Body of pancreas (tissue), 4 donors: ENCODE data around the gene CPLX3.

Source experiments
- POLR2A ChIP-seq, 3 donors: fragments of 450-650 bp; IDR thresholded peaks; one replicate each; pipeline ENCODE4 v1.6.1; 2016; ENCODE audit warnings: antibody characterized with exemption in 3 of 3, mild to moderate bottlenecking in 2 of 3
- TF ChIP-seq, protein P1 (sequence below), 7 experiments: fragments of 450-650 bp in 4 of 7; fragments of 200-600 bp in 3 of 7; sonication (generic) in 3 of 7; IDR thresholded peaks; one replicate each; pipeline ENCODE4 v1.5.1; 2016 to 2019; ENCODE audit warnings: antibody characterized with exemption in 7 of 7

DNA sequence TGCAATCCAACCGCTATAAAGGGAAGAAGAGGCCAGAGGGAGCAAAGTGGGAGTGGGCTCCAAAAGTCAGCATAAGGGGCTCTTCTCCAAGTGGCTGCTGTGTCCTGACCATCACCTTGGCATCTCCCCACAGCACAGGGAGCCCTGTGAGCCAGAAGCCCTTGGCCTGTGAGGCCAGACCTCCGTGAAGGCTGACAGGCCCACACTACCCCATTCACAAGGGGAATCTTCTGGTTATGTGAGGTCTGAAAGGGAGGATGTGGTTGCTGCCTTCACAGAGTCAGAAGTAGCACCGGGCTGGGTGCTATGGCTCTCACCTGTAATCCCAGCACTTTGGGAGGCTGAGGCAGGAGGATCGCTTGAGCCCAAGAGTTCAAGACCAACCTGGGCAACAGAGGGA, 19.2 kb downstream of the CPLX3 start:
- TF ChIP-seq, protein P1, sequence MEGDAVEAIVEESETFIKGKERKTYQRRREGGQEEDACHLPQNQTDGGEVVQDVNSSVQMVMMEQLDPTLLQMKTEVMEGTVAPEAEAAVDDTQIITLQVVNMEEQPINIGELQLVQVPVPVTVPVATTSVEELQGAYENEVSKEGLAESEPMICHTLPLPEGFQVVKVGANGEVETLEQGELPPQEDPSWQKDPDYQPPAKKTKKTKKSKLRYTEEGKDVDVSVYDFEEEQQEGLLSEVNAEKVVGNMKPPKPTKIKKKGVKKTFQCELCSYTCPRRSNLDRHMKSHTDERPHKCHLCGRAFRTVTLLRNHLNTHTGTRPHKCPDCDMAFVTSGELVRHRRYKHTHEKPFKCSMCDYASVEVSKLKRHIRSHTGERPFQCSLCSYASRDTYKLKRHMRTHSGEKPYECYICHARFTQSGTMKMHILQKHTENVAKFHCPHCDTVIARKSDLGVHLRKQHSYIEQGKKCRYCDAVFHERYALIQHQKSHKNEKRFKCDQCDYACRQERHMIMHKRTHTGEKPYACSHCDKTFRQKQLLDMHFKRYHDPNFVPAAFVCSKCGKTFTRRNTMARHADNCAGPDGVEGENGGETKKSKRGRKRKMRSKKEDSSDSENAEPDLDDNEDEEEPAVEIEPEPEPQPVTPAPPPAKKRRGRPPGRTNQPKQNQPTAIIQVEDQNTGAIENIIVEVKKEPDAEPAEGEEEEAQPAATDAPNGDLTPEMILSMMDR (IDR thresholded peaks at IDR 0.05) = no peak
- no peak for TF ChIP-seq POLR2A (IDR thresholded peaks at IDR 0.05)
